A549 (cell line): ENCODE data around the gene TMEM247. TPM values are rescaled to one million over a fixed set of nuclear protein-coding genes. Genes with fewer than 3 reads are reported as not detected.

Source experiments
- ATAC-seq, 2 experiments: fragments of 200-7000 bp in 1 of 2; fragments of >200 bp in 1 of 2; cut with Nextera tagmentation in 1 of 2; cut with Tn5 transposase in 1 of 2; 3 replicates each; pipeline versions ENCODE4 v1.8.0 to v1.9.1; 2018 to 2020; ENCODE audit warnings: mild to moderate bottlenecking in 1 of 2, moderate library complexity in 1 of 2
- CTCF ChIA-PET: fragments of 300-600 bp; sonication (Branson Sonifier 250); formaldehyde crosslinking; extraction: SDS; loops from one replicate; lab custom pipeline; 2021; ENCODE audit warnings: antibody characterized with exemption, inconsistent platforms; lab: Yijun Ruan, JAX
- POLR2A ChIA-PET: fragments of 350-600 bp; formaldehyde crosslinking; extraction: SDS; loops from one replicate; lab custom pipeline; 2021; ENCODE audit warnings: antibody characterized with exemption, inconsistent platforms; lab: Yijun Ruan, JAX
- DNase-seq, 2 experiments: peaks; one replicate each; pipeline versions ENCODE4 v3.0.0 to v3.0.0-alpha.2; 2011 to 2016; ENCODE audit warnings: low read depth in 1 of 2, low spot score in 1 of 2
- FAIRE-seq: peaks from 2 replicates; lab custom pipeline; 2011; peaks lifted over from hg19 to GRCh38; lab: Jason Lieb, UNC
- H3K27ac ChIP-seq, 2 experiments: fragments of >200 bp; sonication (Bioruptor Twin); formaldehyde crosslinking; 3 replicates each; pipeline ENCODE4 v1.5.1; 2016 to 2017
- H3K4me1 ChIP-seq: fragments of >200 bp; sonication (Bioruptor Twin); formaldehyde crosslinking; 3 replicates; pipeline ENCODE4 v1.6.1; 2016
- H3K4me2 ChIP-seq: fragments of >200 bp; sonication (Bioruptor Twin); formaldehyde crosslinking; 3 replicates; pipeline ENCODE4 v1.6.1; 2016
- H3K4me3 ChIP-seq: fragments of >200 bp; sonication (Bioruptor Twin); formaldehyde crosslinking; 3 replicates; pipeline ENCODE4 v1.5.1; 2016
- H3K9me3 ChIP-seq: fragments of >200 bp; sonication (Bioruptor Twin); formaldehyde crosslinking; 3 replicates; pipeline ENCODE4 v1.6.1; 2016
- EHF ChIP-seq: fragments of 250-450 bp; sonication (Bioruptor Pico); IDR thresholded peaks from 2 replicates; pipeline ENCODE4 v1.5.0; 2020; ENCODE audit warnings: mild to moderate bottlenecking
- EP300 ChIP-seq, 2 experiments: fragments of >200 bp; sonication (Bioruptor Twin); formaldehyde crosslinking; IDR thresholded peaks; 2 replicates in 1 of 2; 3 replicates in 1 of 2; pipeline ENCODE4 v1.6.1; 2016 to 2017
- ESRRA ChIP-seq: fragments of 150-350 bp; IDR thresholded peaks from 2 replicates; pipeline ENCODE4 v1.6.1; 2014; ENCODE audit warnings: mild to moderate bottlenecking, low read length, borderline replicate concordance
- FOSL2 ChIP-seq, 2 experiments: fragments of 450-650 bp in 1 of 2; fragments of >200 bp in 1 of 2; sonication (Bioruptor Twin) in 1 of 2; formaldehyde crosslinking; IDR thresholded peaks; 2 replicates each; pipeline versions ENCODE4 v1.5.0 to v1.6.1; 2016 to 2020; ENCODE audit warnings: mild to moderate bottlenecking in 1 of 2, moderate library complexity in 1 of 2
- FOXS1 ChIP-seq: fragments of 250-450 bp; sonication (Bioruptor Pico); IDR thresholded peaks from 2 replicates; pipeline ENCODE4 v1.5.0; 2020; ENCODE audit warnings: mild to moderate bottlenecking, moderate library complexity
- GATA3 ChIP-seq: IDR thresholded peaks from 2 replicates; pipeline ENCODE4 v1.6.1; 2012; ENCODE audit warnings: borderline replicate concordance
- HDAC2 ChIP-seq: fragments of 200-600 bp; sonication (generic); IDR thresholded peaks from 2 replicates; pipeline ENCODE4 v1.6.1; 2016
- JUN ChIP-seq, 2 experiments: fragments of >200 bp; sonication (Bioruptor Twin); formaldehyde crosslinking; IDR thresholded peaks; 2 replicates in 1 of 2; 3 replicates in 1 of 2; pipeline ENCODE4 v1.6.1; 2016 to 2017
- KDM5A ChIP-seq: fragments of 200-600 bp; sonication (generic); IDR thresholded peaks from 2 replicates; pipeline ENCODE4 v1.6.1; 2016; ENCODE audit warnings: antibody characterized with exemption, mild to moderate bottlenecking
- MYC ChIP-seq: IDR thresholded peaks from 2 replicates; pipeline ENCODE4 v1.6.1; 2012; ENCODE audit warnings: mild to moderate bottlenecking, inconsistent platforms, low read length, improper control_type of control experiment, borderline replicate concordance
- PHF8 ChIP-seq: fragments of 200-600 bp; sonication (generic); IDR thresholded peaks from 2 replicates; pipeline ENCODE4 v1.6.1; 2016; ENCODE audit warnings: low read depth, mild to moderate bottlenecking, antibody characterized with exemption, moderate library complexity, borderline replicate concordance
- POLR2A ChIP-seq: IDR thresholded peaks from 2 replicates; pipeline ENCODE4 v1.6.1; 2012; ENCODE audit warnings: mild to moderate bottlenecking, low read length
- TP53 ChIP-seq: fragments of 250-450 bp; sonication (Bioruptor Pico); IDR thresholded peaks from 2 replicates; pipeline ENCODE4 v1.5.0; 2021; ENCODE audit warnings: mild to moderate bottlenecking, moderate library complexity
- ZC3H11A ChIP-seq: fragments of 450-650 bp; IDR thresholded peaks from 2 replicates; pipeline ENCODE4 v1.6.1; 2014; ENCODE audit warnings: antibody characterized with exemption, mild to moderate bottlenecking
- ZFP36 ChIP-seq: fragments of 450-650 bp; IDR thresholded peaks from 2 replicates; pipeline ENCODE4 v1.6.1; 2014; ENCODE audit warnings: borderline replicate concordance; ENCODE audit not compliant: partially characterized antibody
- WGBS: methylation state at CpG from one replicate; pipeline ENCODE4 v1.1.6; 2017; ENCODE audit errors: missing lambda C conversion rate; 5-methylcytosine and 5-hydroxymethylcytosine counted together
- polyA minus RNA-seq: library from RNA; depleted of rRNA, polyadenylated mRNA; stranded (reverse); fragments of >200 nt; gene quantifications from 2 replicates; pipeline ENCODE4 v1.2.3, GENCODE V29; 2011; rRNA and poly(A)+ RNA removed
- polyA plus RNA-seq, 4 experiments: library from polyadenylated mRNA; depleted of rRNA in 3 of 4; stranded (reverse); fragments of >200 nt; fragmentation: RNase III in 1 of 4; extraction: RNeasy Plus Mini Kit Qiagen cat#74134 plus additional on column Dnase treatment in 1 of 4; gene quantifications; 2 replicates in 3 of 4; 3 replicates in 1 of 4; pipeline ENCODE4 v1.2.3, GENCODE V29; 2011 to 2017
- TF ChIP-seq, protein P1 (sequence below): fragments of 450-650 bp; IDR thresholded peaks from 2 replicates; pipeline ENCODE4 v1.6.1; 2014; ENCODE audit warnings: antibody characterized with exemption
- TF ChIP-seq, protein P2 (sequence below): fragments of 250-450 bp; sonication (Bioruptor Pico); IDR thresholded peaks from 2 replicates; pipeline ENCODE4 v1.5.0; 2020; ENCODE audit warnings: low read depth, mild to moderate bottlenecking, moderate library complexity
- TF ChIP-seq, protein P3 (sequence below): IDR thresholded peaks from 2 replicates; pipeline ENCODE4 v1.6.1; 2012; ENCODE audit warnings: low read depth, borderline replicate concordance
- TF ChIP-seq, protein P4 (sequence below): fragments of 150-350 bp; IDR thresholded peaks from 2 replicates; pipeline ENCODE4 v1.6.1; 2014; ENCODE audit warnings: low read depth, mild to moderate bottlenecking, low read length
- TF ChIP-seq, protein P5 (sequence below): fragments of >200 bp; sonication (Bioruptor Twin); formaldehyde crosslinking; IDR thresholded peaks from 2 replicates; pipeline ENCODE4 v1.6.1; 2016
- TF ChIP-seq, protein P6 (sequence below): fragments of >200 bp; sonication (Bioruptor Twin); formaldehyde crosslinking; IDR thresholded peaks from 3 replicates; pipeline ENCODE4 v1.5.1; 2016

The TMEM247 gene
- polyA plus RNA-seq (2011; rRNA removed) (not detected in 2 replicates), polyA plus RNA-seq (2017; fragmentation: RNase III; extraction: RNeasy Plus Mini Kit Qiagen cat#74134 plus additional on column Dnase treatment) (not detected in 3 replicates), polyA minus RNA-seq (not detected in 2 replicates)
- polyA plus RNA-seq (2012; cell fraction: cytosol; rRNA removed) = not detected in 2 replicates
- not detected in 2 replicates for polyA plus RNA-seq (2012; cell fraction: nucleus; rRNA removed)

DNA sequence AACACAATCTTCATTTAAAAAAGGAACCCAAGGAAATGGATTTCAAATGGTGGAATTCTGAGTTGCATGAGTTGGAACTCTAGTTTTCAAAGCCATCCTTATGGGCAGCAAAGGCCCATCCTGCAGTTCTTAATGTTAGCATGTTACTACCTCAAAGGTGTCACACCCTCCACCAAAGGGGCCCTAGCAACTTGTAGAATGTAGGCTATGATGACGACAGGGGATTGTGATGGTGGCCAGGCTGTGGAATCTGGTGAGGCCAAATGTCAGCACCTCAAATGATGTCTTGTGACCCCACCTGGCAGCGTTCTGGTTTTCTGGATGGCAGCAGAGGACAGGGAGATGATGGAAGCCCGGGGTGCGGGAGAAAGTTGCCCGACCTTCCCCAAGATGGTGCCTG is at the start of gene TMEM247:
TSS of gene TMEM247 (plus strand) at position 301 of the 400 bp plus-strand sequence.
- TF ChIP-seq KDM5A (no peak), FOXS1 (CRISPR knock-in tag) (no peak), EHF (no peak), GATA3 (no peak), PHF8 (no peak), ZC3H11A (no peak)
- TF ChIP-seq, protein P1, sequence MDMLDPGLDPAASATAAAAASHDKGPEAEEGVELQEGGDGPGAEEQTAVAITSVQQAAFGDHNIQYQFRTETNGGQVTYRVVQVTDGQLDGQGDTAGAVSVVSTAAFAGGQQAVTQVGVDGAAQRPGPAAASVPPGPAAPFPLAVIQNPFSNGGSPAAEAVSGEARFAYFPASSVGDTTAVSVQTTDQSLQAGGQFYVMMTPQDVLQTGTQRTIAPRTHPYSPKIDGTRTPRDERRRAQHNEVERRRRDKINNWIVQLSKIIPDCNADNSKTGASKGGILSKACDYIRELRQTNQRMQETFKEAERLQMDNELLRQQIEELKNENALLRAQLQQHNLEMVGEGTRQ = no peak
- TF ChIP-seq, protein P2, sequence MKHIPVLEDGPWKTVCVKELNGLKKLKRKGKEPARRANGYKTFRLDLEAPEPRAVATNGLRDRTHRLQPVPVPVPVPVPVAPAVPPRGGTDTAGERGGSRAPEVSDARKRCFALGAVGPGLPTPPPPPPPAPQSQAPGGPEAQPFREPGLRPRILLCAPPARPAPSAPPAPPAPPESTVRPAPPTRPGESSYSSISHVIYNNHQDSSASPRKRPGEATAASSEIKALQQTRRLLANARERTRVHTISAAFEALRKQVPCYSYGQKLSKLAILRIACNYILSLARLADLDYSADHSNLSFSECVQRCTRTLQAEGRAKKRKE (CRISPR knock-in tag) = no peak
- TF ChIP-seq, protein P3, sequence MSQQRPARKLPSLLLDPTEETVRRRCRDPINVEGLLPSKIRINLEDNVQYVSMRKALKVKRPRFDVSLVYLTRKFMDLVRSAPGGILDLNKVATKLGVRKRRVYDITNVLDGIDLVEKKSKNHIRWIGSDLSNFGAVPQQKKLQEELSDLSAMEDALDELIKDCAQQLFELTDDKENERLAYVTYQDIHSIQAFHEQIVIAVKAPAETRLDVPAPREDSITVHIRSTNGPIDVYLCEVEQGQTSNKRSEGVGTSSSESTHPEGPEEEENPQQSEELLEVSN = no peak
- TF ChIP-seq, protein P4, sequence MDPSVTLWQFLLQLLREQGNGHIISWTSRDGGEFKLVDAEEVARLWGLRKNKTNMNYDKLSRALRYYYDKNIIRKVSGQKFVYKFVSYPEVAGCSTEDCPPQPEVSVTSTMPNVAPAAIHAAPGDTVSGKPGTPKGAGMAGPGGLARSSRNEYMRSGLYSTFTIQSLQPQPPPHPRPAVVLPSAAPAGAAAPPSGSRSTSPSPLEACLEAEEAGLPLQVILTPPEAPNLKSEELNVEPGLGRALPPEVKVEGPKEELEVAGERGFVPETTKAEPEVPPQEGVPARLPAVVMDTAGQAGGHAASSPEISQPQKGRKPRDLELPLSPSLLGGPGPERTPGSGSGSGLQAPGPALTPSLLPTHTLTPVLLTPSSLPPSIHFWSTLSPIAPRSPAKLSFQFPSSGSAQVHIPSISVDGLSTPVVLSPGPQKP = no peak
- TF ChIP-seq, protein P5, sequence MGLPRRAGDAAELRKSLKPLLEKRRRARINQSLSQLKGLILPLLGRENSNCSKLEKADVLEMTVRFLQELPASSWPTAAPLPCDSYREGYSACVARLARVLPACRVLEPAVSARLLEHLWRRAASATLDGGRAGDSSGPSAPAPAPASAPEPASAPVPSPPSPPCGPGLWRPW = no peak
- TF ChIP-seq, protein P6, sequence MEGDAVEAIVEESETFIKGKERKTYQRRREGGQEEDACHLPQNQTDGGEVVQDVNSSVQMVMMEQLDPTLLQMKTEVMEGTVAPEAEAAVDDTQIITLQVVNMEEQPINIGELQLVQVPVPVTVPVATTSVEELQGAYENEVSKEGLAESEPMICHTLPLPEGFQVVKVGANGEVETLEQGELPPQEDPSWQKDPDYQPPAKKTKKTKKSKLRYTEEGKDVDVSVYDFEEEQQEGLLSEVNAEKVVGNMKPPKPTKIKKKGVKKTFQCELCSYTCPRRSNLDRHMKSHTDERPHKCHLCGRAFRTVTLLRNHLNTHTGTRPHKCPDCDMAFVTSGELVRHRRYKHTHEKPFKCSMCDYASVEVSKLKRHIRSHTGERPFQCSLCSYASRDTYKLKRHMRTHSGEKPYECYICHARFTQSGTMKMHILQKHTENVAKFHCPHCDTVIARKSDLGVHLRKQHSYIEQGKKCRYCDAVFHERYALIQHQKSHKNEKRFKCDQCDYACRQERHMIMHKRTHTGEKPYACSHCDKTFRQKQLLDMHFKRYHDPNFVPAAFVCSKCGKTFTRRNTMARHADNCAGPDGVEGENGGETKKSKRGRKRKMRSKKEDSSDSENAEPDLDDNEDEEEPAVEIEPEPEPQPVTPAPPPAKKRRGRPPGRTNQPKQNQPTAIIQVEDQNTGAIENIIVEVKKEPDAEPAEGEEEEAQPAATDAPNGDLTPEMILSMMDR = no peak
- FAIRE-seq (no peak), ATAC-seq (no peak), DNase-seq (no peak)
- ChIA-PET CTCF (interaction anchor here (1.1 kb wide), 2 partner anchors 23 to 75 kb away, joined by 3 read pairs; no protein-coding TSS in a partner anchor), POLR2A (no interaction called here)
- Histone ChIP-seq H3K4me3 (no peak within 1 kb of the TSS), H3K4me1 (peaks cover 18% of the 10 kb centered on the region), H3K27ac (no peak within 1 kb of the TSS), H3K4me2 (no peak within 1 kb of the TSS), H3K9me3 (no peaks in the 10 kb centered on the region; the same call in 2 of the 3 replicates)
- WGBS = 85% methylated on average over 5 of the region's 5 CpGs

DNA sequence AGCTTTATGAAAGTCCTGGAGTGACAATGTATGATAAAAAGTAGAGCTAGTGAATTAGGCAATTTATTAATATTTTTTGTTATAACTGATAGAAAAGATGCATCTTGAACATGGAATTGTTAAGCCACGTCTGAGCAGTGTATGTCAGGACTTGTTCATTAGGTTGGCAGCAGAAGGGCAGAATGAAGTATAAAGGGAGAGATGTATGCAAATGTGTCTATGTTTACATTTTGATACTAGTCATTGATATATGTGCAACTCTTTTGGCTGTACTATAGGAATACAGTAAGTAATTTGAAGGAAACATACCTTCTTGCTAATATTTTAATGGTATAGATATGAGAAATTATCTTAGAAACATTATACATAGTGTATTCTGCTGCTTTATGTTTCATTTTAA is 49.0 kb upstream of the TMEM247 start:
- TF ChIP-seq HDAC2 (no peak), TP53 (no peak), POLR2A (no peak), GATA3 (no peak), JUN (IDR thresholded peaks at IDR 0.05) (no peak), ESRRA (no peak), KDM5A (no peak), MYC (no peak), EP300 (IDR thresholded peaks at IDR 0.05) (no peak), FOSL2 (IDR thresholded peaks at IDR 0.05) (no peak), FOSL2 (CRISPR knock-in tag; IDR thresholded peaks at IDR 0.05) (no peak), EHF (no peak), ZFP36 (no peak)
- no peak for DNase-seq
- H3K27ac ChIP-seq = no peak overlapping the region
- no peaks in the 10 kb centered on the region; the same call in 2 of the 3 replicates for H3K4me1 ChIP-seq
- no peaks in the 10 kb centered on the region for H3K9me3 ChIP-seq
- H3K4me2 ChIP-seq = no peak overlapping the region
- ChIA-PET POLR2A (no interaction called here), CTCF (interaction anchor here (0.7 to 1.8 kb wide), 4 partner anchors 13 to 122 kb away, joined by 3 to 4 read pairs (median 4); no protein-coding TSS in a partner anchor)
- 60% methylated on average over 1 of the region's 1 CpG for WGBS
- no peak for ATAC-seq
- no peak for FAIRE-seq
- H3K4me3 ChIP-seq = no peak overlapping the region
